Stimulated activated CD4-positive, alpha-beta T cell treated with anti-CD3 and anti-CD28 coated beads, Interleukin-4, amount 100 ng/mL, for 48 hours (primary cell): ENCODE measurements around the gene AP4M1.

ENCODE experiments used
- DNase-seq, 2 donors: peaks; one replicate each; pipeline ENCODE4 v3.0.0-alpha.2; 2020; ENCODE audit warnings: low read depth in 2 of 2

The AP4M1 gene

GRCh38 chr7:100087055-100087750, 14.2 kb upstream of the AP4M1 start:
- no peak for DNase-seq

GRCh38 chr7:100088095-100088620, 13.3 kb upstream of the AP4M1 start:
- DNase-seq, result no peak

- DNase-seq, result peak; percentile 85 to 86
Observed at GRCh38 chr7:100088621-100089457, 12.6 kb upstream of the AP4M1 start, which contains the start of gene COPS6. Gene COPS6, plus strand, starts transcription at chr7:100088969. Its CDS starts 22 bp downstream, at chr7:100088991.

- no peak for DNase-seq
Observed at GRCh38 chr7:100089458-100090196, 11.8 kb upstream of the AP4M1 start.

- DNase-seq, result no peak
Observed at GRCh38 chr7:100090527-100091410, 10.7 kb upstream of the AP4M1 start.

GRCh38 chr7:100091411-100092181, 9.8 kb upstream of the AP4M1 start:
- DNase-seq, result no peak

- no peak for DNase-seq
Observed at GRCh38 chr7:100093054-100093453, 8.4 kb upstream of the AP4M1 start.

- DNase-seq, result no peak
Observed at GRCh38 chr7:100093498-100093897, 7.9 kb upstream of the AP4M1 start.

GRCh38 chr7:100093925-100094486, 7.4 kb upstream of the AP4M1 start:
- no peak for DNase-seq

- DNase-seq, result no peak
Observed at GRCh38 chr7:100095289-100095688, 6.2 kb upstream of the AP4M1 start.

- DNase-seq, result no peak
Observed at GRCh38 chr7:100095704-100096103, 5.7 kb upstream of the AP4M1 start.

GRCh38 chr7:100098913-100099312, 2.5 kb upstream of the AP4M1 start:
- no peak for DNase-seq

- no peak for DNase-seq
Observed at GRCh38 chr7:100099452-100099851, 2.0 kb upstream of the AP4M1 start.

GRCh38 chr7:100100420-100101015, 925 bp upstream of the AP4M1 start:
- DNase-seq, result peak; percentile 75 to 84

- DNase-seq, result no peak
Observed at GRCh38 chr7:100102950-100103840, 1.8 kb downstream of the AP4M1 start.

- no peak for DNase-seq
Observed at GRCh38 chr7:100105534-100105933, 4.1 kb downstream of the AP4M1 start.

- no peak for DNase-seq
Observed at GRCh38 chr7:100106633-100107032, 5.2 kb downstream of the AP4M1 start.

- no peak for DNase-seq
Observed at GRCh38 chr7:100107125-100107737, 5.8 kb downstream of the AP4M1 start.
